Measurements from ENCODE around the gene ACKR2. TPM values are rescaled to one million over a fixed set of nuclear protein-coding genes. Genes with fewer than 3 reads are reported as not detected.

Gene ACKR2
- total RNA-seq, 6 experiments from 2014 or later: 17.0 to 36.1 (median 23.0) TPM

- no peaks in the 10 kb centered on the region for H3K9me3 ChIP-seq
- ATAC-seq (no peak), DNase-seq (no peak)
- H3K4me1 ChIP-seq: peaks cover 0 to 21% (median 0%) of the 10 kb centered on the region in 4 donors
- TF ChIP-seq POLR2A (IDR thresholded peaks at IDR 0.05) (no peak), CTCF (IDR thresholded peaks at IDR 0.05) (no peak)
- 100% methylated on average over 1 of the region's 8 CpGs for WGBS (ENCODE audit: insufficient coverage, low coverage, low lambda C conversion rate, missing lambda C conversion rate)
- H3K27me3 ChIP-seq: no peaks in the 10 kb centered on the region
- no peaks in the 10 kb centered on the region for H3K36me3 ChIP-seq
- no peak overlapping the region for H3K4me3 ChIP-seq
- intact Hi-C loops (cut with DNase I): no loop called here
- H3K27ac ChIP-seq: no peak overlapping the region
Measured at GRCh38 chr3:42865256-42865655, 56.0 kb downstream of the ACKR2 start.

GRCh38 chr3:42867138-42867537 lies 57.9 kb downstream of the ACKR2 start:
- H3K27ac ChIP-seq: peak overlapping the region; percentile 47 to 73 (median 50)

GRCh38 chr3:42868841-42869240 lies 59.6 kb downstream of the ACKR2 start:
- Histone ChIP-seq H3K27ac (no peak overlapping the region), H3K4me3 (no peak overlapping the region), H3K36me3 (no peaks in the 10 kb centered on the region), H3K27me3 (no peaks in the 10 kb centered on the region), H3K9me3 (no peaks in the 10 kb centered on the region), H3K4me1 (peaks cover 0 to 35% (median 0%) of the 10 kb centered on the region in 4 donors)
- no peak for DNase-seq
- ATAC-seq: no peak
- 66% methylated on average over 5 of the region's 5 CpGs for WGBS (ENCODE audit: insufficient coverage, low coverage, low lambda C conversion rate, missing lambda C conversion rate)
- TF ChIP-seq POLR2A (IDR thresholded peaks at IDR 0.05) (no peak), CTCF (IDR thresholded peaks at IDR 0.05) (no peak)
- intact Hi-C loops (cut with DNase I): no loop called here

More at GRCh38 chr3:42867138-42867537, 57.9 kb downstream of the ACKR2 start:
- Histone ChIP-seq H3K4me3 (no peak overlapping the region), H3K4me1 (peaks cover 0 to 32% (median 0%) of the 10 kb centered on the region in 4 donors), H3K9me3 (no peaks in the 10 kb centered on the region), H3K36me3 (no peaks in the 10 kb centered on the region), H3K27me3 (no peaks in the 10 kb centered on the region)
- intact Hi-C loops (cut with DNase I): no loop called here
- DNase-seq (no peak), ATAC-seq (peak; percentile 30 to 53 (median 42))
- 42% methylated on average over 7 of the region's 7 CpGs for WGBS (ENCODE audit: insufficient coverage, low coverage, low lambda C conversion rate, missing lambda C conversion rate)
- no peak for TF ChIP-seq POLR2A (IDR thresholded peaks at IDR 0.05)
- TF ChIP-seq CTCF (IDR thresholded peaks at IDR 0.05): no peak

GRCh38 chr3:42871592-42872196 lies 62.4 kb downstream of the ACKR2 start:
- 8% methylated on average over 3 of the region's 5 CpGs for WGBS (ENCODE audit: insufficient coverage, low coverage, low lambda C conversion rate, missing lambda C conversion rate)
- peak overlapping the region; percentile 37 to 80 (median 77) for H3K4me3 ChIP-seq
- DNase-seq: peak in 2 of 3 donors; percentile 73 to 82

More at GRCh38 chr3:42871592-42872196, 62.4 kb downstream of the ACKR2 start:
- intact Hi-C loops (cut with DNase I): no loop called here
- Histone ChIP-seq H3K27me3 (no peaks in the 10 kb centered on the region), H3K4me1 (peaks cover 0 to 34% (median 3%) of the 10 kb centered on the region in 4 donors), H3K27ac (peak overlapping the region; percentile 91 to 98 (median 93)), H3K36me3 (no peaks in the 10 kb centered on the region), H3K9me3 (no peaks in the 10 kb centered on the region)
- peak in 1 of 4 donors; percentile 31 for ATAC-seq
- TF ChIP-seq CTCF (IDR thresholded peaks at IDR 0.05) (no peak), POLR2A (IDR thresholded peaks at IDR 0.05) (peak; percentile 21)
